ENCODE measurements around the gene CS.
"Not testable (repeated sequence)": the region's sequence is repeated elsewhere in the genome, so short reads cannot be mapped to it uniquely, and the experiment has no call there.

The CS gene

DNA sequence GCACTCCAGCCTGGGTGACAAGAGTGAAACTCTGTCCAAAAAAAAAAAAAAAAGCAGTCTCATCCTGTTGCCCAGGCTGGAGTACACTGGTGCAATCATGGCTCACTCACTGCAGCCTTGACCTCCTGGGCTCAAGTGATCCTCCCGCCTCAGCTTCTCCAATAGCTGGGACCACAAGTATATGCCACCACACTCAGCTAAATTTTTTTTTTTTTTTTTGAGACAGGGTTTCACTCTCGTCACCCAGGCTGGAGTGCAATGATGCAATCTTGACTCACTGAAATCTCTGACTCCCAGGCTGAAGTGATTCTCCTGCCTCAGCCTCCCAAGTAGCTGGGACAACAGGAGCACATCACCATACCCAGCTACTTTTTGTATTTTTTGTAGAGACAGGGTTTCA, 20.9 kb upstream of the CS start:
- DNase-seq (ENCODE audit: low read depth in 3 of 3): no peak

DNA sequence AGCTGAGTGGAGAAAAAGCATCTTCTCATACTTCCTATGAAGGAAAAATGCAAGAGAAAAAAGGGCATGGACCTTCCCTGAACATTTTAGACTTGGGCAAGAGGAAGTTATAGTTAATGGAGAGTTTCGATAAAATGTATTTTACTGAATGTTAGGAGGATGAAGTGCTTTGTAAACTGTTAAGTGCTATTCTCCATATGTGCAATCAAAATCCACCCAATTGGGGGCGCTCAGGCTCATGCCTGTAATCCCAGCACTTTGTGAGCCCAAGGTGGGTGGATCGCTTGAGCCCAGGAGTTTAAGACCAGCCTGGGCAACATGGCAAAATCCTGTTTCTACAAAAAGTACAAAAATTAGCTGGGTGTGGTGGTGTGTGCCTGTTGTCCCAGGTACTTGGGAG, 17.5 kb upstream of the CS start:
- DNase-seq (ENCODE audit: low read depth in 3 of 3): no peak

DNA sequence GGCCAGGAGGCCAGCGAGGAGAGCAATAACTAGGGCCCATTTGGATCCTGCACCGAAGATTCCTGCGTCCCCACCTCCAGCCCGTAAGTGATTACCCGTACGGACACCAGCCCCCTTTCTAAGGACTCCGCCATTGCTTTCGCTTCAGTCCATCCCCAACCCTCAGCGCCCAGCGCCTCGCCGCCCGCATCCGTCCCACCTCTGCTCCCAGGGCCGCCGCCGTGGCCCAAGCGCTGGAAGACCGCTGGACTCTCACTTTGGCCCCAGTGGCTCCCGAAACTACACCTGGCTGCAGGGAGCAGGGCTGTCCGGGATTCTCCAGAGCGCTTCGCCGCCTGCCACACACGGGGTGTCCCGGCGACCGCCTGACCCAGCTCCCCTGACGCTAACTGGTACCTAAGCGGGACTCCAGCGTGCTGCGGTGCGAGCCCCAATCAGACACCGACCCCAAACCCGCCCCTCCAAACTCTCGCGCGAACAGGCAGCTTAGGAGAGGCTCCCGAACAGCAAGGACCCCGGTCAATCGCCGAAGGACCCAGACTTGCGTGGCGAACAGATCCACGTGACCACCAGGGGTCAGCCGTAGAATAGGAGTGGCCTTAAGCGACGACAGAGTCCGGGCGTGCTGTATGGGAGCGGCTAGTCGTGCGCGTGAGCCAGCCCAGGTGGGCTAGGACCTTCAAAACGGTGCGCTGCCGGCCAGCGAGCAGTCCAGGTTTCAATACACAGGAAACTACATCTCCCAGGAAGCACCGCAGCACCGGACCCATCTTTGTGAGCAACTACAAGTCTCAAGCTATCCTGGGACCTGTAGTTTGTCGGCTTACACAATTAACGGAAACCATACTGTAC, 15.7 kb upstream of the CS start, which contains the start of gene CNPY2:
TSS of gene CNPY2 (minus strand) at position 367 of the 852 bp plus-strand sequence. CDS start 771 bp downstream, outside the sequence.
- DNase-seq (ENCODE audit: low read depth in 3 of 3): peak; percentile 81 to 93 (median 89)

DNA sequence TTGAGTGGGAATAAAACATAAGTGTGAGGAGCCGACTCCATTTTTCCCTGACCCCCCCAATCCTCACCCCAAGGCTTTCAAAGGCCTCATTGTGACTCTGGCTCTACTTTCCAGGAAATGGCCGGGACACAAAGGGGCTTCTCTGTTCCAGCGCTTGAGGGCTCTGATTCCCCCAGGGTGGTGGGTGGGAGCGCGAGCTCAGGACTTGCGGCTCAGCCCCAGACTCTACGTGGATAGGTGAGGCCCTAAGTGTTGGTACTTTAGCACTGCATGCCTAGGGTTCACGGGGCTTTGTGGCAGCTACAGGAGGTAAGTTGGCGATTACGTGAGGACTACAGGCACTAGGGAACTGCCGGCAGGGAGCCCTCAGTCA, 15.1 kb upstream of the CS start:
- no peak for DNase-seq (ENCODE audit: low read depth in 3 of 3)

DNA sequence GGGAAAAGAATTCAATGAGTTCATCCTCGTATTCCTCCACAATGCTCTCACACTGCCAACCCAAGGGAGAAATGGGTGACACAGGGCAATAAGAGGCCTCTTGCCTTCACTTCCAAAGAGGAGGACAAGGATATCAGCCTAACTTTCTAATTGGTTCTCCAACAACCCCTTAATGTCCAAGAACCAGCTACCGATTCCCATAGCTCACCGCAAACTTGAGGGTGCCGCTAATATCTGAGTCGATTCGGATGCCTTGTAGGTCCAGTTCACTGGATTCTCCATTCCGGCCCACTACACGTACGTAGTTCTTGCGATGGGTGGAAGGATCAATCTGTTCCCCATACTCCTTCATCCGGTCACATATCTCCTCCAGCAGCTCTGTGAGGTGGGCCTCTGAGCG, 10.9 kb upstream of the CS start:
- no peak for DNase-seq (ENCODE audit: low read depth in 3 of 3)

DNA sequence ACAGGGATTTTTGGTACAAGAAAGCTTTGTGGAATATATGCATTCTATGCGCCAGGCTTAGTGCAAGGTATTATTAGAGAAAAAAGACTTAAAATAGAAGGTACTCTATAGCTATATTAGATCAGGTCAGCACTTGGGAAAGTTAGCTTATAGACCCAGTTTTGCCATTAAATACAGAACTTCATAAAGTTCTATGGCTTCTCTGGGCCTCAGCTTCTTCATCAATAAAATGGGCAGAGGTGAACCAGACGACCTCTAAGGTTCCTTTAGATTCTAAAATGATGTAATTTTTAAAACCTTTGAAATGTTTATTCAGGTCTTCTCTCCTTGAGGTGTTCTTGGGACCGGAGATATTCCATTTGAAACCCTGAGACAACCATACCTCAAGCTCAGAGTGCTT, 8.6 kb upstream of the CS start:
- no peak for DNase-seq (ENCODE audit: low read depth in 3 of 3)

DNA sequence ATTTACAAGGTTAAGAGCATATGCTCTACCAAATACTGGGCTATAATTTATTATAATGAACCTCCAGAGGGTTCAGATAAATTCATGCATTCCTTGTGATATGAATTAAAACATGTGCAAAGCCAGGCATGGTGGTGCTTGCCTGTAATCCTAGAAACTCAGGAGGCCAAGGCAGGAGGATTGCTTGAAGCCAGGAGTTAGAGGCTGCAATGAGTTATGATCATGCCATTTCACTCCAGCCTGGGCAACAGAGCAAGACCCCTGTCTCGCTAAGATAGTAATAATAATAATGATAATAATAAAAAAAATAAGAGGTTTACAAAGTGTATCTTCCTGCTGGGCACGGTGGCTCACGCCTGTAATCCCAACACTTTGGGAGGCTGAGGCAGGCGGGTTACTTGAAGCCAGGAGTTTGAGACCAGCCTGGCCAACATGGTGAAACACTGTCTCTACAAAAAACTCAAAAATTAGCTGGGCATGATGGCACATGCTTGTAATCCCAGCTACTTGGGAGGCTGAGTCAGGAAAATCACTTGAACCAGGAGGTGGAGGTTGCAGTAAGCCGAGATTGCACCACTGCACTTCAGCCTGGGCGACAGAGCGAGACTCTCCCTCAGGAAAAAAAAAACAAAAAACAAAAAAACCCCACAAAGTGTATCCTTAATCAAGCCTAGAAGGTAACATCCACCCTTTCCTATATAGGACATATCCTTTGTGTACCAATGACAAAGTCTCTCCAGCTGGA, 7.3 kb upstream of the CS start:
- DNase-seq (ENCODE audit: low read depth in 3 of 3): no peak

DNA sequence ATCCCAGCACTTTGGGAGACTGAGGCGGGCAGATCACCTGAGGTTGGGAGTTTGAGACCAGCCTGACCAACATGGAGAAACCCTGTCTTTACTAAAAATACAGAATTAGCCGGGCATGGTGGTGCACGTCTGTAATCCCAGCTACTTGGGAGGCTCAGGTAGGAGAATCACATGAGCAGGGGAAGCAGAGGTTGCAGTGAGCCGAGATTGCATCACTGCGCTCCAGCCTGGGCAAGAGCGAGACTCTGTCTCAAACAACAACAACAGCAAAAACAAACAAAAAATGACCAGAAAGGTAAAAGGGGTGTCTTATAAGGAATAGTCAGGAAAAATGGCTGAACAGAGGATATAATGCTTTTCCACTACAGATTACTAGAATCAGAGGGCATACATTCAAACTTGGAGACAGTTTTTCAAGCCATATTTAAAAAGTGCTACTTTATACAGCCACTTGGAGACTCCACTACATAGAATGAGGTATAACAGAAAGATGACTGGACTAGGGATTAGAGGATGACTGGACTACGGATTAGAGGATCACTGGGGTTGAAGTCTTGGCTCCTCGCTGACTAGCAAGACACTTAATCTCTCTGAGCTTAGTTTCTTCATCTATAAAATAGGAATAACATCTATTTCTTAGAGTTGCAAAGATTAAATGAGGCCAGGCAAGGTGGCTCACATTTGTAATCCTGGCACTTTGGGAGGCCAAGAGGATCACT, 4.9 kb upstream of the CS start:
- no peak for DNase-seq (ENCODE audit: low read depth in 3 of 3)

DNA sequence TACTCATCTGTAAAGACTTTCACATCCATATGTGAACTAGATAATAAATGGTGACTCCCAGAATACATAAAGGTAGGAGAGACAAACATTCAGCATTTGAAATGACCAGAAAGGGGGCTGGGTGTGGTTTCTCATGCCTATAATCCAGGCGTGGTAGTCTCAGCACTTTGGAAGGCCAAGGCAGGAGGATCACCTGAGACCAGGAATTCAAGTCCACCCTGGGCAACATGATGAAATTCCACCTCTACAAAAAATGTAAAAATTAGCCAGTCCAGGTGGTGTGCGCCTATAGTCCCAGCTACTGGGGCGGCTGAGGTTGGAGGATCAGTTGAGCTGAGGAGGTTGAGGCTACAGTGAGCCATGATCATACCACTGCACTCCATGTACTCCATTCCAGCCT, 4.1 kb upstream of the CS start:
- DNase-seq (ENCODE audit: low read depth in 3 of 3): no peak

DNA sequence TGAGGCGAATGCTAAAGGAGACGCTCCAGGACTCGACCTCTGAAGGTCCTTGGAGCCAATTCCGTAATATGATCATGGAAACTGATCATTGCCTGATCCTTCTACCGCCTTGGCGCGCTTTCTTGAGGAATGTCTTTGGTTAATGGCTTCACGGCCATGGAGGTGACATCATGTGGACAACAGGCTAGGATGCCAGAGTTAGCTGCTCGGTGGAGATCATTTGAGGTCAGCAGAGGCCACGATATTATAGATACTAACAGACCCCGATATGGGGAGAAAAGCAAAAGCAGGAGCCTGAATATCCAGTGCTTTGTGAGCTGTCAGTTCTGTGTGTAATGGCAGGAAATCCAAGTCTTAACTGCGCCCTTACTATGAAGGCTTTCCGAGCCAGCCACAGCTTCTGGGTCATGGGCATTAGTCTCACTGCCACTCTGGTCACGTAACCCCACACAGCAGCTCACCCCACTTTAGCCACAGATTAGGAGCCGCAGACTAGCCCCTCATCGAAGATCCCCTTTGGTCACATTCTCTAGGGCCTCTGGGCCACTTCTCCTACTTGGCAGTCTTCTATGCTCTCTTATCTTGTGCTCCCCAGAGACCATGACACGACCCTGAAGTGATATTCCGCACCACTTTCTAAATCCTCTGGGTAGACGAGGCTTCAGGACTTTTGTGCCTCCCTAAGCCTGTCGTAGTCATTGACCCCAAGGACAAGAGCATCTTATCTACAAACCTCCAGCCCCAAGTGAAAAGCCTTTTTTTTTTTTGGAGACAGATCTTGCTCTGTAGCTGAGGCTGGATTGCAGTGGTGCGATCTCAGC, 724 bp upstream of the CS start:
- no peak for DNase-seq (ENCODE audit: low read depth in 3 of 3)

DNA sequence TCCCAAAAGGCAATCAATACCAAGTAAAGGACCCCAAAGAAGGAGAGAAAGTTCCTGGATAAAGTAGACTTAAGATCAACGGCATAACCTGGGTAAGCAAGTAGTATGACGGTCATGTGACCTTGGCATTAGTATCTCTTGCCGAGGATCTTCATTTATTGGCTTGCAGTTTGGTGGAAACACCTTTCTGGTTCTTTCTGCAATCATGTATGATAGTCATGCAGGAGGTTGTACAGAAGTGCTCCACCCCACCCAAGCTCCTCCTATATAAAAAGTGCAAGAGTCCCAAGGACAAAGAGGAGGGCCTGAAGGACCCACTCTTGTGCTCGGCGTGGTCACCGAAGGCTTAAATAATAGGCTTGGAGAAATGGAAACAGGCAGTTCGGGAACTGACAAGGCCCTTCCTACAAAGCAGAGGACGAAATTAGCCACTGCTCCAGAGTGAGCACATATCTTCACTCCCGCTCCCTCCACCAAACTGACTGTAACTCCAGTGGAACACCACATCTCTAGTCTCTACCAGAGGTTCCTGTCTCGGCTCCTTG, 750 bp downstream of the CS start:
- DNase-seq (ENCODE audit: low read depth in 3 of 3): no peak

DNA sequence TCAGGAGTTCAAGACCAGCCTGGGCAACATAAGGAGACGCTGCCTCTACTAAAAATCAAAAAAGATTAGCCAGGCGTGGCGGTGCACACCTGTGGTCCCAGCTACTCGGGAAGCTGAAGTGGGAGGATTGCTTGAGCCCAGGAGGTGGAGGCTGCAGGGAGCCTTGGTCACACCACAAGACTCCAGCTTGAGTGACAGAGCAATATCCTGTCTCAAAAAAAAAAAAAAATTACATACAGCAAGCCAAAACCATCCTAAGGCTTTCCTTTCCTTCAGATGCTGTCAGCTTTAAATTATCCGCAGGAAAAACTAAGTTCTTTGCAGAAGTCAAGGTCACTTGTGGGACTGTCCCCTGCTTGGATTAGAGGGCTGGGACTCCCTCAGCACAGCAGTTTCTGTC, 1.3 kb downstream of the CS start:
- DNase-seq (ENCODE audit: low read depth in 3 of 3): no peak

DNA sequence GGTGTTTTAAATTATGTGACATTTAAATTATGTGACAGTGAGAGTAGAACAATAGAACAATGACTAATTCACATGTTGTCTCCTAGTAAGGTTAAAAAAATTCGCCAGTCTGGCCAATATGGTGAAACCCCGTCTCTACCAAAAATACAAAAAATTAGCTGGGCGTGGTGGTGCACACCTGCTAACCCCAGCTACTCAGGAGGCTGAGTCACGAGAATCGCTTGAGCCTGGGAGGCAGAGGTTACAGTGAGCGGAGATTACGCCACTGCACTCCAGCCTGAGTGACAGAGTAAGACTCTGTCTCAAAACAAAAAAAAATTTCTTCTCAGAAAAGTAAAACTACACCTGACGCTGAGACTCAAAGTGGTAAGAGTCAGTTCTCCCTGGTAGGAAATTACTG, 2.7 kb downstream of the CS start:
- DNase-seq (ENCODE audit: low read depth in 3 of 3): no peak

DNA sequence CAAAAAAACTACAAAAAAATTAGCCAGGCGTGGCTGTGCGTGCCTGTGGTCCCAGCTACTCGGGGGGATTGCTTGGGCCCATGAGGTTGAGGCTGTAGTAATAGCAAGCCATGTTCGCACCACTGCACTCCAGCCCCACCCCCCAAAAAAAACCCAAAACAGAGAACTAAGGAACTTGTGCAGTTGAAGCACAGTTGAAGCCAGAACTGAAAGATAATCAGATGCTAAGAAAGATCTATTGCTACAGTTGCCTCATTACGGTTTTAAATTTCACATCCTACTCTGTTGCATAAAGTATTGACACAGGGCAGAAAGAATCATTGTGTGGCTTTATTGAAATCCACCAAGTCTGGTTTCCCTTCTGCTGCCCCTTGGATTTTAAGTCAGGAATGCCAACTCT, 3.8 kb downstream of the CS start:
- no peak for DNase-seq (ENCODE audit: low read depth in 3 of 3)

DNA sequence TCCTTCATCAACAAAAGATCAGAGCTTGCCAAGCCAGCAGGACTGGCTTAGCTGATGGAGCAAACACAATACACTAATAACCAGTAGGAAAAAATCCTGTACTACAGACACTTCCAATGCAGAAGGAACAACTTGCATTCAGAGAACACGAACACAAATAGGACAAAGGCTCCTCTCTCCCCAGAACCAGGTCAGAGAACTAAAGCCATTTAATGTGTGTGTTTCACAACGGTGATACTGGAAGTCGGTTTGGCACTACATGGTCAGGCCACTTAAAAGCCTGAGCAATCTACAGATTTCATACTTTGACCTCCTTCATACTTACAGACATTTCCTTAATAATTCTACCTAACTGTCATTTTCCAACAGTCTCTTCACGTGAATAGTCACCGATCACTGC, 6.3 kb downstream of the CS start:
- DNase-seq (ENCODE audit: low read depth in 3 of 3): no peak

DNA sequence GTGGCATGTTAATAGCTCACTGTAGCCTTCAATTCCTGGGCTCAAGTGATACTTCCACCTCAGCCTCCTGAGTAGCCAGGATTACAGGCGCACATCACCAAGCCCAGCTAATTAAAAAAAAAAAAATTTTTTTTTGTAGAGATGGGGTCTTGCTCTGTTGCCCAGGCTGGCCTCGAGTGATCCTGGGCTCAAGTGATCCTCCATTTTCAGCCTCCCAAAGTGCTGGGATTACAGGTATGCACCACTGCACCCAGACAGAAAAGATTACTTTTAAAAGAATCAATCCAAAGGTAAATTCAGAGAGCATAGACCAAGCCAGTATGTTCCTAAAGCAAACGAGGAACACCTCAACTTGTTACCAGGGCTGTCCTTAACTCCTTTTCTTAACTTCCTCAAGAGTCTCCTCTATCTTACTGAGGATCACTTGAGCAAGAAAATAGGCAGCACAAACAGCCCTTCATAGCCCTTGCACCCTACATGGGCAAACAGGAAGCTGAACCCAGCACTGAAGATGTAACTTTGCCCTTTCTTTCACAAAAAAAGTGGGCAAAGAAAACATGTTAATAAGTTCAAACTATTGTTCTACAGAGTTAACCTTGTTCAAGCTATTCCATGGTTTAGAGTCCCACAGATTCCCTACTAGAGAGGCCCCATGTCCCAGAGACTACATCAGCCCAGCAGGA, 11.3 kb downstream of the CS start:
- no peak for DNase-seq (ENCODE audit: low read depth in 3 of 3)

DNA sequence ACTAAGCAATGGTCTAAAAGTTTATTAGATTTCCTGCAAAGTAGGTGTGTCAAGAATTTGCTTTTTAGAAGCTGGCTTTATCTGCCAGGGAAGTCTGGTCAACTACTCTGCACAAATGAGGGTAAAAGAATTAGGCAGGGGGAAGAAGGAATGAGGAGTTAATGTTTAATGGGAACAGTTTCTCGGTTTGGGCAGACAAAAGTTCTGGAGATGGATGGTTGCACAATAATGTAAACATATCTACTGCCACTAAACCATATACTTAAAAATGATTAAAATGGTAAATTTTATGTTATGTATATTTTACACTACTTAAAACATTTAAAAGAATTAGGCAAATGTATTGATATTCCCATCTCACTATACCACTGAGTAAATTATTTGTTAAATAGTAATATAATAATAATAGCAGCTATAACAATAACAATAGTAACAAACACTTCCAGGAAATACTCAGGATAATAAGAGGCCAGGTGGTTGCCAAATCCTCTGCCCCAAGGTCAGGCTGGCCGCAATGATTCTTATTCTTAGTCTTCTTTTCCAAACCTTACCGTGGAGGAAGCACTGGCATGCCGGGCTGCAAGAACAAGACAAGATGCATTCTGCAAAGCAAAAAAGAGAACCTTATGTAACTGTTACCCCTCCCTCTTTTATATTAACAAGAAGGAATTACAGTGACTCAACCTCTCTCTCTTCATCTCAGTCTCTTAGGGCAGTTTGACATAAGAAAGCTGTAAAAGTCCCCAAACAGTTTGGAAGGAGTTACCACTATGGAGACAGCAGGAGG, 13.9 kb downstream of the CS start:
- DNase-seq (ENCODE audit: low read depth in 3 of 3): no peak

DNA sequence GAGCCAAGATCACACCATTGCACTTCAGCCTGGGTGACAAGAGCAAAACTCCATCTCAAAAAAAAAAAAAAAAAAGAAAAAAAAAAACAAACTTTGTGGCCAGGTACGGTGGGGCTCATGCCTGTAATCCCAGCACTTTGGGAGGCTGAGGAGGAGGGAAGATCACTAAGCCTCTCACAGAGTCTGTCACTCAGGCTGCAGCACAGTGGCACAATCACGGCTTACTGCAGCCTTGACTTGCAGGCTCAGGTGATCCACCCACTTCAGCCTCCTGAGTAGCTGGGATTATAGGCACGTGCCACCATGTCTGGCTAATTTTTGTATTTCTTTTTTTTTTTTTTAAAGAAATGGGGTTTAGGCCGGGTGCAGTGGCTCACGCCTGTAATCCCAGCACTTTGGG, 15.9 kb downstream of the CS start:
- DNase-seq (ENCODE audit: low read depth in 3 of 3): not testable (repeated sequence)

DNA sequence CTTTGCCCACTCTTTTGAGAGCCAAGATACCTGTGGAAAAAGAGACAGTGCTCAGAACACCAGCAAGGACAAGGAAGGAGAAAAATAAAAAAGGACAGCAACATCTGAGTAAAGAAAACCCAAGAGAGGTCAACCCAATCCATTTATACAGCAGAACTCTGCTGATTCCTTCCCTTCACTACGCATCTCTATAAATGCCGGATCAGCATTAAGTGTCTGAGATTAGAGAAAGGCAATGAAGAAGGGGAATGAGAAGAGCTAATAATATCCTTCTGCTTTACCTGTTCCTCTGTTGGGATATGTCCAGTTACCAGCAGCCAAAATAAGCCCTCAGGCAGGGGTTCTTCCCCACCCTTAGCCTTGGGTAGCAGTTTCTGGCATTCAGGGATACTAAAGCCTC, 17.6 kb downstream of the CS start:
- no peak for DNase-seq (ENCODE audit: low read depth in 3 of 3)

DNA sequence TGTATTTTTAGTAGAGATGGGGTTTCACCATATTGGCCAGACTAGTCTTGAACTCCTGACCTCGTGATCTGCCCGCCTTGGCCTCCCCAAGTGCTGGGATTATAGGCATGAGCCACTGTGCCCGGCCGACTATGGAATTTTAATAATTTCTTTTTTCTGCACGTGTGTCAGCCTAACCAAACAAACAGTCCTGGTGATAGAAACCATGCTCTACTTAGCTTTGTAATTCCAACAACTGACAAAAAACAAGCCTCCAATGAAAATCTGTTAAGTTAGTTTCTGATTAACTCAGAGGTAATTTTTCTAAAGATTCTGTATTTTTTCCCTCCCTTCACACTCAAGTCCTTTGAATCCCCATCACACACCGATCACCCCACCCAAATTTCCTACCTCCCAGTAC, 18.1 kb downstream of the CS start:
- DNase-seq (ENCODE audit: low read depth in 3 of 3): no peak

Measured in stimulated activated CD4-positive, alpha-beta T cell treated with anti-CD3 and anti-CD28 coated beads, TNF-alpha, amount 100 ng/mL, for 48 hours (primary cell).